ENCODE measurements around the gene FGD2.
"Not testable (repeated sequence)": the region's sequence is repeated elsewhere in the genome, so short reads cannot be mapped to it uniquely, and the experiment has no call there.

FGD2 gene

GRCh38 chr6:37057678-37058077 lies 52.2 kb downstream of the FGD2 start:
- no peaks in the 10 kb centered on the region for H3K27me3 ChIP-seq (ENCODE audit: control insufficient read depth, insufficient read depth, low read length)
- no peak overlapping the region for H3K27ac ChIP-seq (ENCODE audit: low read depth, low read length)
- H3K9ac ChIP-seq (ENCODE audit: low read depth, low read length) = no peak overlapping the region
- H3K4me3 ChIP-seq (ENCODE audit: low read depth, low read length) = no peak overlapping the region
- no peaks in the 10 kb centered on the region for H3K36me3 ChIP-seq (ENCODE audit: control insufficient read depth, insufficient read depth, low read length)
- peaks cover 34% of the 10 kb centered on the region for H3K4me1 ChIP-seq (ENCODE audit: control insufficient read depth, insufficient read depth, low read length)
- no peaks in the 10 kb centered on the region for H3K9me3 ChIP-seq (ENCODE audit: control insufficient read depth, insufficient read depth, low read length)

GRCh38 chr6:37058084-37058586 lies 52.7 kb downstream of the FGD2 start:
- H3K4me3 ChIP-seq (ENCODE audit: low read depth, low read length) = no peak overlapping the region
- peaks cover 34% of the 10 kb centered on the region for H3K4me1 ChIP-seq (ENCODE audit: control insufficient read depth, insufficient read depth, low read length)
- H3K27ac ChIP-seq (ENCODE audit: low read depth, low read length) = no peak overlapping the region
- H3K27me3 ChIP-seq (ENCODE audit: control insufficient read depth, insufficient read depth, low read length) = no peaks in the 10 kb centered on the region
- no peaks in the 10 kb centered on the region for H3K9me3 ChIP-seq (ENCODE audit: control insufficient read depth, insufficient read depth, low read length)
- H3K9ac ChIP-seq (ENCODE audit: low read depth, low read length) = no peak overlapping the region
- no peaks in the 10 kb centered on the region for H3K36me3 ChIP-seq (ENCODE audit: control insufficient read depth, insufficient read depth, low read length)

- peaks cover 34% of the 10 kb centered on the region for H3K4me1 ChIP-seq (ENCODE audit: control insufficient read depth, insufficient read depth, low read length)
- H3K36me3 ChIP-seq (ENCODE audit: control insufficient read depth, insufficient read depth, low read length); H3K9me3 ChIP-seq (ENCODE audit: control insufficient read depth, insufficient read depth, low read length); H3K27me3 ChIP-seq (ENCODE audit: control insufficient read depth, insufficient read depth, low read length): not testable (repeated sequence)
- H3K27ac ChIP-seq (ENCODE audit: low read depth, low read length) = peak overlapping the region; percentile 100
- peak overlapping the region; percentile 72 for H3K9ac ChIP-seq (ENCODE audit: low read depth, low read length)
- H3K4me3 ChIP-seq (ENCODE audit: low read depth, low read length) = 0 out of 2 replicates have a peak overlapping the region, but pooled peaks have one; percentile 24
These were observed 53.5 kb downstream of the FGD2 start for GRCh38 chr6:37058984-37059343.

- Histone ChIP-seq H3K9ac (ENCODE audit: low read depth, low read length) (peak overlapping the region; percentile 72), H3K27me3 (ENCODE audit: control insufficient read depth, insufficient read depth, low read length) (no peaks in the 10 kb centered on the region), H3K9me3 (ENCODE audit: control insufficient read depth, insufficient read depth, low read length) (no peaks in the 10 kb centered on the region), H3K27ac (ENCODE audit: low read depth, low read length) (peak overlapping the region; percentile 100), H3K36me3 (ENCODE audit: control insufficient read depth, insufficient read depth, low read length) (no peaks in the 10 kb centered on the region), H3K4me1 (ENCODE audit: control insufficient read depth, insufficient read depth, low read length) (peaks cover 34% of the 10 kb centered on the region), H3K4me3 (ENCODE audit: low read depth, low read length) (peak overlapping the region; percentile 24; the same call in 1 of the 2 replicates)
These were observed 54.1 kb downstream of the FGD2 start for GRCh38 chr6:37059344-37060194.

- Histone ChIP-seq H3K4me1 (ENCODE audit: control insufficient read depth, insufficient read depth, low read length) (peaks cover 33% of the 10 kb centered on the region), H3K9ac (ENCODE audit: low read depth, low read length) (0 out of 2 replicates have a peak overlapping the region, but pooled peaks have one; percentile 72), H3K9me3 (ENCODE audit: control insufficient read depth, insufficient read depth, low read length) (no peaks in the 10 kb centered on the region), H3K27ac (ENCODE audit: low read depth, low read length) (peak overlapping the region; percentile 100), H3K27me3 (ENCODE audit: control insufficient read depth, insufficient read depth, low read length) (no peaks in the 10 kb centered on the region), H3K36me3 (ENCODE audit: control insufficient read depth, insufficient read depth, low read length) (no peaks in the 10 kb centered on the region), H3K4me3 (ENCODE audit: low read depth, low read length) (no peak overlapping the region)
These were observed 54.7 kb downstream of the FGD2 start for GRCh38 chr6:37060195-37060559.

GRCh38 chr6:37061157-37061804 lies 55.8 kb downstream of the FGD2 start:
- Histone ChIP-seq H3K4me1 (ENCODE audit: control insufficient read depth, insufficient read depth, low read length) (peaks cover 22% of the 10 kb centered on the region), H3K27ac (ENCODE audit: low read depth, low read length) (no peak overlapping the region), H3K27me3 (ENCODE audit: control insufficient read depth, insufficient read depth, low read length) (no peaks in the 10 kb centered on the region), H3K4me3 (ENCODE audit: low read depth, low read length) (no peak overlapping the region), H3K9me3 (ENCODE audit: control insufficient read depth, insufficient read depth, low read length) (no peaks in the 10 kb centered on the region), H3K36me3 (ENCODE audit: control insufficient read depth, insufficient read depth, low read length) (no peaks in the 10 kb centered on the region), H3K9ac (ENCODE audit: low read depth, low read length) (no peak overlapping the region)

- Histone ChIP-seq H3K27me3 (ENCODE audit: control insufficient read depth, insufficient read depth, low read length) (no peaks in the 10 kb centered on the region), H3K27ac (ENCODE audit: low read depth, low read length) (no peak overlapping the region), H3K36me3 (ENCODE audit: control insufficient read depth, insufficient read depth, low read length) (no peaks in the 10 kb centered on the region), H3K9me3 (ENCODE audit: control insufficient read depth, insufficient read depth, low read length) (no peaks in the 10 kb centered on the region), H3K4me3 (ENCODE audit: low read depth, low read length) (no peak overlapping the region), H3K9ac (ENCODE audit: low read depth, low read length) (no peak overlapping the region), H3K4me1 (ENCODE audit: control insufficient read depth, insufficient read depth, low read length) (peaks cover 17% of the 10 kb centered on the region)
These were observed 57.0 kb downstream of the FGD2 start for GRCh38 chr6:37062424-37062823.

GRCh38 chr6:37068356-37069270 lies 63.2 kb downstream of the FGD2 start:
- Histone ChIP-seq H3K4me3 (ENCODE audit: low read depth, low read length) (no peak overlapping the region), H3K4me1 (ENCODE audit: control insufficient read depth, insufficient read depth, low read length) (peaks cover 11% of the 10 kb centered on the region), H3K9me3 (ENCODE audit: control insufficient read depth, insufficient read depth, low read length) (no peaks in the 10 kb centered on the region), H3K27ac (ENCODE audit: low read depth, low read length) (no peak overlapping the region), H3K9ac (ENCODE audit: low read depth, low read length) (no peak overlapping the region), H3K36me3 (ENCODE audit: control insufficient read depth, insufficient read depth, low read length) (no peaks in the 10 kb centered on the region), H3K27me3 (ENCODE audit: control insufficient read depth, insufficient read depth, low read length) (no peaks in the 10 kb centered on the region)

- Histone ChIP-seq H3K9ac (ENCODE audit: low read depth, low read length) (no peak overlapping the region), H3K27me3 (ENCODE audit: control insufficient read depth, insufficient read depth, low read length) (no peaks in the 10 kb centered on the region), H3K4me1 (ENCODE audit: control insufficient read depth, insufficient read depth, low read length) (peaks cover 11% of the 10 kb centered on the region), H3K27ac (ENCODE audit: low read depth, low read length) (no peak overlapping the region), H3K9me3 (ENCODE audit: control insufficient read depth, insufficient read depth, low read length) (no peaks in the 10 kb centered on the region), H3K4me3 (ENCODE audit: low read depth, low read length) (no peak overlapping the region), H3K36me3 (ENCODE audit: control insufficient read depth, insufficient read depth, low read length) (no peaks in the 10 kb centered on the region)
These were observed 64.2 kb downstream of the FGD2 start for GRCh38 chr6:37069639-37070038.

GRCh38 chr6:37072526-37072925 lies 67.1 kb downstream of the FGD2 start:
- Histone ChIP-seq H3K36me3 (ENCODE audit: control insufficient read depth, insufficient read depth, low read length) (no peaks in the 10 kb centered on the region), H3K4me3 (ENCODE audit: low read depth, low read length) (no peak overlapping the region), H3K9ac (ENCODE audit: low read depth, low read length) (no peak overlapping the region), H3K4me1 (ENCODE audit: control insufficient read depth, insufficient read depth, low read length) (peaks cover 14% of the 10 kb centered on the region), H3K27ac (ENCODE audit: low read depth, low read length) (peak overlapping the region; percentile 91), H3K27me3 (ENCODE audit: control insufficient read depth, insufficient read depth, low read length) (no peaks in the 10 kb centered on the region), H3K9me3 (ENCODE audit: control insufficient read depth, insufficient read depth, low read length) (no peaks in the 10 kb centered on the region)
